DND-41 (cell line): ENCODE results near the gene FBXW11.

Source experiments
- EZH2 ChIP-seq: IDR thresholded peaks from 3 replicates; pipeline ENCODE4 v1.6.1; 2012; ENCODE audit warnings: borderline replicate concordance, low read depth, mild to moderate bottlenecking, moderate library complexity, low read length, inconsistent platforms; ENCODE audit not compliant: severe bottlenecking
- TF ChIP-seq, protein P1 (sequence below): IDR thresholded peaks from 2 replicates; pipeline ENCODE4 v1.5.1; 2012; ENCODE audit warnings: borderline replicate concordance, low read length, moderate library complexity, mild to moderate bottlenecking; ENCODE audit not compliant: poor library complexity, severe bottlenecking; ENCODE audit errors: extremely low read depth

DNA sequence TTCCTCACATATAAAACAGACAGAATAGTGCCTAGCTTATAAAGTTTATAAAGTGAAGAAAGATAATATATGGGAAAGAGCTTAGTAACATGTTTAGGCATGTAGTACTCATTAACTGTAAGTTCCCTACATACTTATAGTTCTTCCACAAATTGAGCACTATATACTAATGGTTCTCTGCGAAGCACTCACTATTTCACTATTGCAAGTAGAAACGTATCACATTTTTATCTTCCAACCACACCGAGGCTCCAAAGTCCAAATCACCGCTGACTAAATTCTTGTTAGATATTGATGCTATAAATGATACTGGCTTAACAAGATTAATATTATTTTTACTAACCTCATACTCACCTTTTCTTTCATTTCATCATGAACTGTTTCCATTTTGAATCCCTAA lies 61.0 kb downstream of the FBXW11 start:
- TF ChIP-seq, protein P1, sequence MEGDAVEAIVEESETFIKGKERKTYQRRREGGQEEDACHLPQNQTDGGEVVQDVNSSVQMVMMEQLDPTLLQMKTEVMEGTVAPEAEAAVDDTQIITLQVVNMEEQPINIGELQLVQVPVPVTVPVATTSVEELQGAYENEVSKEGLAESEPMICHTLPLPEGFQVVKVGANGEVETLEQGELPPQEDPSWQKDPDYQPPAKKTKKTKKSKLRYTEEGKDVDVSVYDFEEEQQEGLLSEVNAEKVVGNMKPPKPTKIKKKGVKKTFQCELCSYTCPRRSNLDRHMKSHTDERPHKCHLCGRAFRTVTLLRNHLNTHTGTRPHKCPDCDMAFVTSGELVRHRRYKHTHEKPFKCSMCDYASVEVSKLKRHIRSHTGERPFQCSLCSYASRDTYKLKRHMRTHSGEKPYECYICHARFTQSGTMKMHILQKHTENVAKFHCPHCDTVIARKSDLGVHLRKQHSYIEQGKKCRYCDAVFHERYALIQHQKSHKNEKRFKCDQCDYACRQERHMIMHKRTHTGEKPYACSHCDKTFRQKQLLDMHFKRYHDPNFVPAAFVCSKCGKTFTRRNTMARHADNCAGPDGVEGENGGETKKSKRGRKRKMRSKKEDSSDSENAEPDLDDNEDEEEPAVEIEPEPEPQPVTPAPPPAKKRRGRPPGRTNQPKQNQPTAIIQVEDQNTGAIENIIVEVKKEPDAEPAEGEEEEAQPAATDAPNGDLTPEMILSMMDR: no peak
- no peak for TF ChIP-seq EZH2
